NCI-H774 (cell line): ENCODE measurements around the gene NT5C2.
A peak's percentile ranks its signal among the peaks of the same experiment; 100 is the strongest.
"Not testable (repeated sequence)": the region's sequence is repeated elsewhere in the genome, so short reads cannot be mapped to it uniquely, and the experiment has no call there.

Experiments used
- DNase-seq: peaks from one replicate; lab custom pipeline; 2025; lab: John Stamatoyannopoulos, UW

Gene NT5C2

DNA sequence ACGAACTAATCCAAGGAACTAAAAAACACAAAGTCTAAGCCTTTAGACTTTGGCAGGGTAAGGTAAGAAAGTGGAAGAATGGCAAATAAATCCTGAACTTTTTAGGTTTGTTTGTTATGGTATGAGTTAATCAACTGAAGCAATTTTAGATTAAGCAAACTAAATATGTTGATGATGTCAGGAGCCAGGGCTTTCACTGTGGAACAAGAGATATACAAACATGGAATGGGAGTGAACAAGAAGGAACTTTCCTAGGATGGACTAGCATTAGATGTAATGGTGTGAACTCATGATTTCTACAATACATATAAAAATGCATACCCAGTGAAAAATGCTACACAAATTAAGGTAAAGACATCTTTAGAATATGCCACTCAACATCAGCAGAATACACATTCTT is 35.8 kb downstream of the NT5C2 start:
- DNase-seq = no peak

DNA sequence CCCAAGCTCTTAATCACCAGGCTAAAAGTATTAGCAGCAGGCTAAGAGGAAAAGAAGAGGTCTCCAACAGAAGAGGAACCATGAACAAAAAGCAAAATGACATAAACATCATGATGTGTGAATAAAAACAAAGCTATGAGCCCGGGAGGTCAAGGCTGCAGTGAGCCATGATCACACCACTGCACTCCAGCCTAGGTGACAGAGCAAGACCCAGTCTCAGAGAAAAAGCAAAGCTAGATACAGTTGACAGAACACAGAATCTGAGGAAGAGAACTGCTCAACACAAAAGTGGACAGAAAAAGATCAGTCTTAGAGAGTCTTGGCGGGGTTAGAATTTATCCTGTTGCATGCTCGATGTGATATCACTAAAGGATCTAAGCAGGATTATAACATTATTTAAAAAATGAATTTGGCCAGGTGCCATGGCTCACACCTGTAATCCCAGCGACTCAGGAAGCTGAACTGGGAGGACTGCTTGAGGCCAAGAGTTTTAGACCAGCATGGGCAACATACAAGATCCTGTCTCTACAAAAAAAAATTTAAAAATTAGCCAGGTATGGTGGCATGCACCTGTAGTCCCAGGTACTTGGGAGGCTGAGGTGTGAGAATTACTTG is 37.5 kb downstream of the NT5C2 start:
- no peak for DNase-seq

DNA sequence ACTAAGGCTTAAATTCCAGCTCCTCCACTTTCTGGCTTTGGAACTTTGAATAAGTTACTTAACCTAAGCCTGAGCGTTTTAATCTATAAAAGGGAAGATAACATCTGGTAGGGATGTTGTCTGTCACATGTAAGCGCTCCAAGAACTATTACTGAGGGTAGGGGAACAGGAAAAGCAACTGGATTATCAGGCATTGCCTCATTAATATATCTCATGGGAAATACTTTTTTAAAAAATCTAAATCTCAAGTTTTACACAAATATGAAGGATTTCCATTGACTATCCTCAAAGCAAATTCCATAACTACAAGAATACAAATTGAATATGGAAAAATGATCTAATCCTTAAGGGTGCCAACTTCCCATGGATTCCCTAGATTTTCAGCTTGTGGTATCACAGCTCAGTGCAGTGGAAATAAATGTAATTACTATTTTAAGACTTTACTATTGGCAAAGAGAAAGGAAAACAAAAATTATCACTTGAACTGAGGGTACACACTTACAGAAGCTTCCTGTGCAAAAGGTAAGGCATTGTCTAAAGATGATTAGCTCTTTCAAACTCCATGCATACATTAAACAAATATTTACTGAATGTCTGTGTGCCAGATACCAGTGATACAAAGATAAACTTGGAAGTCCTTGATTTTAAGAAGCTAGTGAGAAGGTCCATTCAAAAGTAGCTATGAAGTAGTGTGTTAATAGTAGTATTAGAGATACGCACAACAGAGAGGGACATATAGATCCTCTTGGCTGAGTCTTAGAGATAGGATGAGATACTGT is 38.4 kb downstream of the NT5C2 start:
- no peak for DNase-seq

DNA sequence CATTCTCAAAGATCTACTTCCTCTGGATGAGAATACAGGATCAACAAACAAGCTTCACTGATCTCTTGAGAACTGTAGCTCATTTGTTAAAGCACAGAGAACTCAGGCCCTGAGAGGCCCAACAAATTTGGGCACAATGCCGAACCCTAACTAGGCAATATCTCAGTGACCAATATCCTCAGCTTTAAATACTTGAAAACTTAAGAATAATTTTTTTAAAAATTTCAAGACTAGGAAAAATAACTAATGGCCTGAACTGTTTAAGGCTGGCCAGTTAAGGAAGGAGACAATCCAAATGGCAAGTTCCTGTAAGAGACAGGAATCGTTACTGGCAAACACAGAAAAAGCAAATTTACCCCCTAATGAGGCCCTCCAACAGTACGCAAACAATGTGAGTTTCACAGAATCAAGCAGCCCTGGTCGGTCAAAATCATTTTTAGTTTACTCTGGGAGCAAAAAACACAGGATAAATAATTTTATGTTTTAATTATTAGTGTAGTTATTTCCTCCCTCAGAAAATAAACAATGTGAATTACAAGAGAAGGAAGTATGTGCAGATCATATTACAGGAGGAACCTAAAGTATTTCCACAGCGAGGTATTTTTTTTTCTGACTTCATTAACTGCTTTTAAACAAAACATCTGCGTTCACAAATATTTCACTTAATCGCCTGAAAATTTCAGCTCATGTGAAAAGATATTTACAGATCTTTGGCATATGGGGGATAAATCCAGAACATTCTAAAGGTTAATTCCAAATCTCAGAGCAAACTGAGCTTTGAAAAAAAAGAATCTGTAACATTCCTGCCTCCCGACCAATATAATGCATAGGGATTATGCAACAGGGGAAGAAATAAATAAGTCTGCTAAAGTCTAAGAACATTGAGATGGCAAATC is 39.5 kb downstream of the NT5C2 start:
- peak; percentile 1 for DNase-seq

DNA sequence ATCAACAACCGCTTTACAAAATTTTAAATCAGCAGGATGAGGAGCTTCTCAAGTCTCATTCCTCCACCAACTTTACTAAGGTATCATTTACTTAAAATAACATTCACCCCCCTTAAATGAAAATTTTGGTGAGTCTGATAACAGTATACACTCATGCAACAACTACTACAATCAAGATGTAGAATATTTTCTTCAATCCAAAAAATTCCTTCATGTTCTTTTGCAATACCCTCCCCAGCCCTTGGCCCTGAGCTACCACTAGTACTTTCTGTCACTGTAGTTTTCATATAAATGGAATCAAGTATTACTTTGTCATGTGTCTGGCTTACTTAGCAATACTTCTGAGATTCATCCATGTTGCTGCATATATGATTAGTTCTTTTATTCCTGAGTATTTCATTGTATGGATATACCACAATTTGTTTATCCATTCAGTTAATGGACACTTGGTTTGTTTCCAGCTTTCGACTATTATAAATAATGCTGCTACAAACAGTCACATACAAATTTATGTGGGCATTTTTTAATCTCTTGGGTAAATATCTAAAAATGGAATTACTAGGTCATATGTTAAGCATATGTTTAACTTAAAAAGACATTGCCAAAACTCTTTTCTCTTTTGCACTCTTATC is 43.0 kb downstream of the NT5C2 start:
- DNase-seq = no peak

DNA sequence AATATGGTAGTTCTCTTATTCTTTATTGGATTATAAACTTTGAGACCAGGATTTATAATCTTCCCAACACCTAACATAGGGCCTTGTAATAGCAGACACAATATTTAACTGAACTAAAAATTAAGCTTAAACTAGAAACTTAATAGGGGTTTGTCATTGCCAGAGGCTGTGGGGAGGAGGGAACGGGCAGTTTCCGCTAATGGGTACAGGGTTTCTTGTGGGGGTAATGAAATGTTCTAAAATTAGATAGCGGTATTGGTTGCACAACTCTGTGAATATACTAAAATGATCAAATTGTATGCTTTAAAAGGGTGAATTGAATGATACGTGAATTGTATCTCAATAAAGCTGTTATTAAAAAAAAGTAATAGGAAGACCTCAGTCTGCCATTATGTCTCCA is 45.4 kb downstream of the NT5C2 start:
- DNase-seq = no peak

DNA sequence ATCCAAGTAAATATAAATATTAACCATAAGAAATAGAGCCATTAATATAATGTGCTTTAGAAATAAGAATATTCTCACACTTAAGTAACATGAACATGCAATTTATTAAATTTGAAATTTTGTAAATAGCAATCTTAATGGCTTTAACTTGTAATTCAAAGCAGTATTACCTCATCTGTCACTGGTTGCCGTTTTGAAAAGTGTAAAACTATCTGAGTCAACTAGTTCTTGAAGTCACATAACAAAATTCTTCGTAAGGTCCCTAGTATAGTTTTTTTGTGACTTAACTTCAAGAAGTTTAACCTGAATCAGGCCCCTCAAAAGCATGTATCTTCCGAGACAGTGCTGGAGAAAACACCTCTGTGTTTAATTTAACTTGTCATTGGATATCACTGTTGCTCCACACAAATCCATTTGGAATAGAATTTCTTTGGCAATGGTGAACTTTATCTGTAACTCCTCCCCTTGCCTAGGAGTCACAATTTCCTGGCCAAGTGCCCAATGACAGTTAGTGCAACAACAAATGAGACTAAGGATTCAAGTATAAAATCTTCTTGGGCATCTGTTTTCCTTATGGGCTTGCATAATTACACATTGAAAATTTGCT is 47.1 kb downstream of the NT5C2 start:
- DNase-seq = no peak

DNA sequence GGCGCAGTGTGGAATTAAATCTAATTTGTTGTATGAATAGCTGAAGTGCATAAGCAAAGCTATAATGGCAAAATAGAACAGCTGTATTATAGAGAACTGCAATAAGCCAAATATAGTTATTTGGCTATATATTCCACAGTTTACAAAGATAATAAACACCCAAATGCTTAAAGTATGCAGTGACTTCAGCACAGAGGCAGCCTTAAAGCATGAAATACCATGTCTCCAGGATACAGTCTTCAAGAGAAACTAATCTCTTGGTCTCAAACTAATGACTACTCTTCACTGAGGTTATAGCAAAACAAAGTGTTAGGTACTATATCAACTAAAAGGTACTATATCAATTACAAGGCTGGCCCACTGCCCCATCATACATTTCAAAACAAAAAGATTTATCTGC is 48.0 kb downstream of the NT5C2 start:
- no peak for DNase-seq

DNA sequence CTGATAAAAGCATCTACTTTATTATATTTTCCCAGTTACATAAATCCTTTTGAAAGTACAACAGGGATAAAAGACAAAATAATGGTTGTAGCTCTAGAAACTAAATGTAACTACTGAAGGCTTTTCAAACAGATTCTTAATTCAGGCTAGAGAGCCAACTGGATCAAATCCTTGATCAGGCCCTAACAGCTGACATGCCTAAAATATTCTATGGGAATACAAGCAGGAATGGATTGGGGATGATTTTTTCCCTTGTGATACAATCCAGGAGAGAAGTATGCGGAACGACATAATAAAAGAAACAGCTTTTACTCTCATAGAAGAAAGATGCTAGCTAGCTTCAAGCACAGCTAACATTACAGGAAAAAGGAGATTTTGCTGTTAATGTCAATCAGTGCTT is 49.0 kb downstream of the NT5C2 start:
- DNase-seq = no peak

DNA sequence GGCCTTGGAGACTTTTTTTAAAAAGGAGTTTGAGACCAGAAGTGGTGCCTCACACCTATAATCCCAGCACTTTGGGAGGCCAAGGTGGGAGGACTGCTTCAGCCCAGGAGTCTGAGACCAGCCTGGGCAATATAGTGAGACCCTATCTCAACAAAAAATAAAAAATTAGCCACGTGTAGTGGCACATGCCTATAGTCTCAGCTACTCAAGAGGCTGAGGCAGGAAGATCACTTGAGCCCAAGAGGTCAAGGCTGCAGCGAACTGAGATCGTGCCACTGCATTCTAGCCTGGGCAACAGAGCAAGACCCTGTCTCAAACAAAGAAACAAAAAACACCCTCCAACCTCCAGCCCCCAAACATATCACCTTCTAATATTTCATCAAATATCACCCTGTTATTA is 49.4 kb downstream of the NT5C2 start:
- DNase-seq = not testable (repeated sequence)

DNA sequence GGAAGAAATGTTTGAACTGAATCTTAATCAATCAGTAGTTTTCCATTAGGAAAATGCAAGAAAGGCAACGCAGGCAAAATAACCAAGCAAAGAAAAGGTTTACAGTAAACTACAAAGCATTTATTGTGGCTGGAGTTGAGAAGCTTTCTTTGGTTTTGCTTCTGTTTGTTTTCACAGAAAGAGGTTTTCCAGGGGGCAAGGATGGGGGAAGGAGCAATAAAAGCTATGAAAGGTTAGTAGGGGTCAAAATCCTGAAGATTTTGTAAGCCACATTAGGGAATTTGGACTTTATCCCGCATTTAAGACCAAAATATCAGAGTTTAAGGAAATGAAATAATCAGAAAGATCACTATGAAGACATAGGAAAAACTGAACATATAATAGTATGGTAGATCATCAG is 51.1 kb downstream of the NT5C2 start:
- no peak for DNase-seq

DNA sequence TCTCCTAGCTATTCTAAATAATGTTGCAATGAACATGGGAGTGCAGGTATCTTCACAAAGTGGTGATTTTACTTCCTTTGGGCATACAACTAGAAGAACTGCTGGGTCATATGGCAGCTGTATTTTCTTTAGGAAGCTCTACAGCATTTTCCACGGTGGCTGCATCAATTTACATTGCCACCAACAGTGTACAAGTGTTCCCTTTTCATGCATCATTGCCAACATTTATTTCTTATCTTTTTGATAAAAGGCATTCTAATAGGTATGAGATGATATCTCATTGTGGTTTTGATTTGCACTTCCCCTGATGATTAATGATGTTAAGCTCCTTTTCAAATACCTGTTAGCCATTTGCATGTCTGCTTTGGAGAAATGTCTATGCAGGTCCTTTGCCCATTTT is 52.6 kb downstream of the NT5C2 start:
- no peak for DNase-seq

DNA sequence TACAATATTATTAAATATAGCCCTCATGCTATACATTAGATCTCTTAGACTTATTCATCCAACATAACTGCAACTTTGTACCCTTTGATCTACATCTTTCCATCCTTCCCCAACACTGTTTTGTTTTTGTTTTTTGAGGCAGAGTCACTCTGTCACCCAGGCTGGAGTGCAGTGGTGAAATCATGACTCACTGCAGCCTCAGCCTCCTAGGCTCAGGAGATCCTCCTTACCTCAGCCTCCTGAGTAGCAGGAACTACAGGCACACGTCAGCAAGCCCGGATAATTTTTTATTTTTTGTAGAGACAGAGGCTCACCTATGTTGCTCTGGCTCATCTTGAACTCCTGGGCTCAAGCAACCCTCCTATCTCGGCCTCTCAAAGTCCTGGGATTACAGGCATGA is 53.3 kb downstream of the NT5C2 start:
- no peak for DNase-seq

DNA sequence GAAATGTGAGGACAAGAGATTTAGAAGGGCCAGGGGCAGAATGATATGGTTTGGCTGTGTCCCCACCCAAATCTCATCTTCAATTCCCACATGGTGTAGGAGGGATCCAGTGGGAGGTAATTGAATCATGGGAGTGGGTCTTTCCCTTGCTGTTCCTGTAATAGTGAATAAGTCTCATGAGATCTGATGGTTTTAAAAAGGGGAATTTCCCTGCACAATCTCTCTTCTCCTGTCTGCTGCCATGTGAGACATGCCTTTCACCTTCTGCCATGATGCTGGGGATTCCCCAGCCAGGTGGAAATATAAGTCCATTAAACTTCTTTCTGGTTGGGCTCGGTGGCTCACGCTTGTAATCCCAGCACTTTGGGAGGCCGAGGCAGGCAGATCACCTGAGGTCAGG is 57.9 kb downstream of the NT5C2 start:
- DNase-seq = not testable (repeated sequence)

DNA sequence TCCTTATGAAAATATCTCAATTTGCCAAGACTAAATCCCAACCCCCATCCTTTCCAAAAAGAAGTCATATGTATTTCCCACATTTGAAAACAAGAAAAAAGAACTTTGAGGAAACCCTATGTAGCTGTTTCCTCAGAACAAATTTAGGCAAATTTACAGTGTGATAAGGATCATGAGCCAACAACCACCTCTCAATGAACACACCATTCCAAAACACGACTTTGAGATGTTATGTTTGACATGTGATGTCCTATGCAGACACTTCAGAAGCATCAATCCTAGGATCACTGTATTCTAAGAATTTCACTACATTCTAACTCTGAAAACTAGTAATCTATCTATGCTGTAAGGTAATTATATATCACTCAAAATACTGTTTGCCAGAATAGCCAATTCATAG is 62.2 kb downstream of the NT5C2 start:
- no peak for DNase-seq

DNA sequence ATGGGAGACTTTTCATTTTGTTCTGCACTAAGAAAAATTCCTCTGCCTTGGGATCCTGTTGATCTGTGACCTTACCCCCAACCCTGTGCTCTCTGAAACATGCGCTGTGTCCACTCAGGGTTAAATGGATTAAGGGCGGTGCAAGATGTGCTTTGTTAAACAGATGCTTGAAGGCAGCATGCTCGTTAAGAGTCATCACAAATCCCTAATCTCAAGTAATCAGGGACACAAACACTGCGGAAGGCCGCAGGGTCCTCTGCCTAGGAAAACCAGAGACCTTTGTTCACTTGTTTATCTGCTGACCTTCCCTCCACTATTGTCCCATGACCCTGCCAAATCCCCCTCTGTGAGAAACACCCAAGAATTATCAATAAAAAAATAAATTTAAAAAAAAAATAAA is 62.9 kb downstream of the NT5C2 start:
- DNase-seq = not testable (repeated sequence)

DNA sequence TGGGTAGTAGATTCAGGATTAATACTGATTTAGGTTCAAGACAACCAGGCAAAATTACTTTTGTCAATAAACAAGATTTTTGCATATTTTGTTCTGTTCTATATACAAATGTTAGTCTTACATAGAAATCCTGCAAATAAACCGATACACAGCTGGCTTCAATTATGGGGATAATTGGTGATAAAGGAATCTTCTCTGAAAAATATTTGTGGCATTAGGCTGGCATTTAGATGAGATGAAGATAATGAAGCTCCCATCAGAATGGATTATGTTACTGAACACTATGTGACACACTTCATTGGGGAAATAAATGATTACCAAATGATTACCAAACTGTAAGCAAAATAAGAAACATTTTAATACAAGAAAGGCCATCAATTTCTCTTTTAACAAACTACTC is 65.8 kb downstream of the NT5C2 start:
- DNase-seq = no peak

DNA sequence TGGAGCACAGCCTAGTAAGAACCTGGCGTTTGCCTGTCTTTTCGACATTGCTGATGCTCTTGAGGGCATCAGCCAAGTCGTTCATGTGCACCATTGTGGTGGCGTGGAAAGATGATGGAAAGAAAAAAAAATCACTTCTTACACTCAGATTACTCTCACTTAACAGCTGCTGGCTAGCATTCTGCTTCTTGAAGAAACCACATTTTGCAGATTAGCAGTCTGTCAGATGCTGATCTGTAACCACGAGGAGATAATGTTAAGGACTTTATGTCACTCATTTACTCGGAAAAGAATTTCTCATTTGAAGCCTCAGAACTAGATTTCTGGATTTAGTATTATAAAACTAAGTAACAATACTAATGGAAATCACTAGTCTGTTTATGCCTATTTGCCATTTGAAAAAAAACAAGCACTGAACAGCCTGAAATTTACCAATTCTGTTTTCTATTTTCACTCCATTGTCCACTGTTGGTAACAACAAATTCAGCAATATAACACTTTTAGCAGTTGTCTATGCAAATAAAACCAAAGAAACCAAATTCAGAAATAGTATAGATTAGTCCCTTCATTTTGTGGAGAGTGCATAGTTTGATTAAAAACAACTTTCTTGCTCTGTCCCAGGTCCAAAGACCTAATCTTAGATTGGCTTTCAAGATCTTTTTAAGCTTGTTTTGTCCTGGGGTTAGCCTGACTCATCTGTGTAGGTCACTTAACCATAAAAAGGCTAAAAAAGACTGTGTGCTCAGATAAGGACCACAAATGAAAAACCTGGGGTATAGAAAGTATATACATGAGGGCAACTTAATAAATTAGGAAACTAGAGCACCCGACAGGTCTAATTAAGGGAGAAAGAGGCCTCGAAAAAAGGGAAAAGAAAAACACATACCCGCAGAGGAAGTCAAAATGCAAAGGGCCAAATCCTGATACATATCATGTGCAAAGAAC is 67.5 kb downstream of the NT5C2 start:
- no peak for DNase-seq

DNA sequence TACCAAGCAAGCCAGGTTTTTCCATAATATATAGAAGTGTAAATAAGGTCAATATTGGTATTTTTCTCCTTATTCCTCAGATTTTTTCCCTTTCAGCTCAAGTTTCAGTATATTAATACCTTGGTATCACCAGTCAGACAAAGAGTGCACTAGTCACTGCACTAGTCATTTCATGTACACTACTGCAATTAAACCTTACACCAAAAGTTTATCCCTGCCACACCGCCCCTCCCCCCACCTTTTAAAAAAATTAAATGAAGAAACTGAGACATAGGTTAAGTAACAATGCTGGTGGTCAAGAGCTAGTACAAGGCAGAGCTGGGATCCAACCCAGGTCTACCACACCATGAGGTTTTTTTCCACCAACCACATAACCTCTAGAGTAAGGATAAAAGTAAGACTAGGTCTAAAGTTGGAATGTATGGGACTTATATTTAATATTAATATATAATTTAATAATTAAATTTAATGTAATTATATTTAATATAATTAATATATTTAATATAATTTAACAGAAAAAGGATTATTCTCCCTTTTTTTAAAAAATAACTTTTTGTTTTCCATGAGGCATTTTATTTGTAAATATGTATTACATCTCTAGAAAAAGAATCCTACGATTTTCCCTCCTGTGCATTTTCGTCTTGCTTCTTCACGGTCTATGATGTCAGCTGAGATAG is 68.5 kb downstream of the NT5C2 start:
- no peak for DNase-seq

DNA sequence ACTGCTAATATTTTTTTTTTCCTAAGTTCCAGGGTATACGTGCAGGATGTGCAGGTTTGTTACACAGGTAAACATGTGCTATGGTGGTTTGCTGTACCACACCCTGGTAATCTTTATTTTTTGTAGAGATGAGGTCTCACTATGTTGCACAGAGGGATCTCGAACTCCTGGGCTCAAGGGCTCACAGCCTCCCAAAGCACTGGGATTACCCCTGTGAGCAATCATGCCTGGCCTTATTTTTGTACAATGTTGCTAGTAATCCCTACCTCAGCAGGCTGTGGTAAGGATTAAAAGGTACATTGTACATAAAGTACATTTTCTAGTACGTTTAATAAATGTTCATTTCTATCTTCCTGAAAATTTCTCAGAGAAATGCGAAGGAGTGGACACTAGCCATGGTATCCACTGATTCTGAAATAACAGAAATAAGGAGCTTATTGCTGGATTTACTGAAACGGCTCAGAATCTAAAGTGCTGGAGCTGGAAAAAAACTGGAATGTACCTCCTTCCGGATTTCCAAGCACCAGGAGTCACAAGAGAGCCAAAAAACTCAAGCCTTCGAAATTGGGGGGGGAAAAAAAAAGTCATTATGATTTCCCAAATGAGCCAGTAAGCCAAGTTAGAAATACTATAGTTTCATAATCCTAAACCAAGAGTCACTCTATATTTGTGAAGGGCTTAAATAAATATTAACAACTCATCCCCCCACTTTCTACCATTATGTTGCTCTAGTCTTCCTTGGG is 69.6 kb downstream of the NT5C2 start:
- no peak for DNase-seq
